ENCODE data around the gene TLR6. TPM values are rescaled to one million over a fixed set of nuclear protein-coding genes. Genes with fewer than 3 reads are reported as not detected.

The TLR6 gene
- total RNA-seq: 1 to 10 TPM; 1.5 to 1.8 TPM

- ChIA-PET CTCF (interaction anchor here (0.8 to 4.5 kb wide), 21 partner anchors 9 to 683 kb away, joined by 3 to 75 read pairs (median 5); partner anchors contain the start of genes FAM114A1 and TLR10), POLR2A (no interaction called here)
- no peaks in the 10 kb centered on the region for H3K27me3 Mint-ChIP-seq
- no peaks in the 10 kb centered on the region for H3K36me3 Mint-ChIP-seq (ENCODE audit: low read depth)
- peaks cover 32% of the 10 kb centered on the region for H3K4me1 Mint-ChIP-seq
- peak within 1 kb of the TSS; percentile 74 for H3K4me3 Mint-ChIP-seq
- ATAC-seq (peak; percentile 38), DNase-seq (peak; percentile 79)
- H3K9me3 Mint-ChIP-seq (ENCODE audit: low read depth): no peaks in the 10 kb centered on the region
- H3K27ac Mint-ChIP-seq: peak within 1 kb of the TSS; percentile 90
- intact Hi-C loops (cut with DNase I, micrococcal nuclease): loop anchor here (1.0 to 5.0 kb wide), 5 partner anchors 33 to 679 kb away; partner anchors contain the start of gene TLR1 (in 2 of the 2)
Measured at GRCh38 chr4:38856524-38857337, at the start of gene TLR6. Gene TLR6, minus strand, starts transcription at chr4:38856817. Its CDS starts 27,344 bp downstream, at chr4:38829473.

GRCh38 chr4:38905652-38906385 lies 49.2 kb upstream of the TLR6 start:
- POLR2A ChIA-PET: no interaction called here
- Mint-ChIP-seq H3K9me3 (ENCODE audit: low read depth) (no peaks in the 10 kb centered on the region), H3K36me3 (ENCODE audit: low read depth) (no peaks in the 10 kb centered on the region), H3K4me1 (no peaks in the 10 kb centered on the region), H3K27me3 (no peaks in the 10 kb centered on the region), H3K4me3 (no peak overlapping the region), H3K27ac (no peak overlapping the region)
- CTCF ChIA-PET: interaction anchor here (0.8 to 7.4 kb wide), 5 partner anchors 9 to 228 kb away, joined by 3 to 121 read pairs (median 4); no protein-coding TSS in a partner anchor
- ATAC-seq (no peak), DNase-seq (no peak)
- intact Hi-C loops (cut with DNase I, micrococcal nuclease): loop anchor here in 1 of 2 experiments (10.0 kb wide), 1 partner anchor 539 kb away; no protein-coding TSS in a partner anchor

GRCh38 chr4:38904682-38905081 lies 48.1 kb upstream of the TLR6 start:
- intact Hi-C loops (cut with DNase I, micrococcal nuclease): loop anchor here (5.0 to 10.0 kb wide), 3 partner anchors 83 to 540 kb away; no protein-coding TSS in a partner anchor
- Mint-ChIP-seq H3K27me3 (no peaks in the 10 kb centered on the region), H3K36me3 (ENCODE audit: low read depth) (no peaks in the 10 kb centered on the region), H3K9me3 (ENCODE audit: low read depth) (no peaks in the 10 kb centered on the region), H3K27ac (no peak overlapping the region), H3K4me3 (no peak overlapping the region), H3K4me1 (no peaks in the 10 kb centered on the region)
- ATAC-seq: no peak
- ChIA-PET CTCF (interaction anchor here (0.6 to 7.4 kb wide), 8 partner anchors 10 to 335 kb away, joined by 3 to 121 read pairs (median 4); no protein-coding TSS in a partner anchor), POLR2A (no interaction called here)
- DNase-seq: no peak

- no peaks in the 10 kb centered on the region for H3K9me3 Mint-ChIP-seq (ENCODE audit: low read depth)
- H3K4me1 Mint-ChIP-seq: no peaks in the 10 kb centered on the region
- H3K36me3 Mint-ChIP-seq (ENCODE audit: low read depth): no peaks in the 10 kb centered on the region
- H3K27ac Mint-ChIP-seq: no peak overlapping the region
- no peaks in the 10 kb centered on the region for H3K27me3 Mint-ChIP-seq
- POLR2A ChIA-PET: interaction anchor here (1.4 kb wide), 1 partner anchor 140 kb away, joined by 5 read pairs; no protein-coding TSS in a partner anchor
- intact Hi-C loops (cut with DNase I, micrococcal nuclease): loop anchor here (5.0 to 10.0 kb wide), 3 partner anchors 83 to 541 kb away; no protein-coding TSS in a partner anchor
- H3K4me3 Mint-ChIP-seq: no peak overlapping the region
- ATAC-seq (no peak), DNase-seq (no peak)
- CTCF ChIA-PET: interaction anchor here (0.8 to 7.4 kb wide), 9 partner anchors 10 to 234 kb away, joined by 3 to 121 read pairs (median 5); no protein-coding TSS in a partner anchor
Measured at GRCh38 chr4:38904090-38904666, 47.6 kb upstream of the TLR6 start.

- intact Hi-C loops (cut with DNase I, micrococcal nuclease): loop anchor here (1.0 to 10.0 kb wide), 5 partner anchors 85 to 542 kb away; no protein-coding TSS in a partner anchor
- DNase-seq (no peak), ATAC-seq (peak; percentile 88)
- ChIA-PET CTCF (interaction anchor here (0.5 to 7.4 kb wide), 54 partner anchors 9 to 1216 kb away, joined by 3 to 121 read pairs (median 4); no protein-coding TSS in a partner anchor), POLR2A (interaction anchor here (1.4 kb wide), 1 partner anchor 142 kb away, joined by 5 read pairs; no protein-coding TSS in a partner anchor)
- H3K36me3 Mint-ChIP-seq (ENCODE audit: low read depth): no peaks in the 10 kb centered on the region
- no peak overlapping the region for H3K4me3 Mint-ChIP-seq
- H3K27ac Mint-ChIP-seq: no peak overlapping the region
- no peaks in the 10 kb centered on the region for H3K9me3 Mint-ChIP-seq (ENCODE audit: low read depth)
- H3K4me1 Mint-ChIP-seq: peaks cover 3% of the 10 kb centered on the region
- no peaks in the 10 kb centered on the region for H3K27me3 Mint-ChIP-seq
Measured at GRCh38 chr4:38902695-38903094, 46.1 kb upstream of the TLR6 start.

GRCh38 chr4:38902221-38902620 lies 45.6 kb upstream of the TLR6 start:
- no peaks in the 10 kb centered on the region for H3K27me3 Mint-ChIP-seq
- peaks cover 3% of the 10 kb centered on the region for H3K4me1 Mint-ChIP-seq
- no peaks in the 10 kb centered on the region for H3K9me3 Mint-ChIP-seq (ENCODE audit: low read depth)
- DNase-seq (no peak), ATAC-seq (no peak)
- ChIA-PET CTCF (interaction anchor here (0.6 to 7.4 kb wide), 40 partner anchors 9 to 765 kb away, joined by 3 to 121 read pairs (median 4); partner anchors contain the start of gene WDR19), POLR2A (interaction anchor here (0.5 kb wide), 2 partner anchors 127 to 239 kb away, joined by 3 to 4 read pairs; no protein-coding TSS in a partner anchor)
- no peak overlapping the region for H3K27ac Mint-ChIP-seq
- no peaks in the 10 kb centered on the region for H3K36me3 Mint-ChIP-seq (ENCODE audit: low read depth)
- intact Hi-C loops (cut with DNase I, micrococcal nuclease): loop anchor here (1.0 to 10.0 kb wide), 5 partner anchors 85 to 543 kb away; no protein-coding TSS in a partner anchor
- H3K4me3 Mint-ChIP-seq: no peak overlapping the region

- ATAC-seq (no peak), DNase-seq (no peak)
- Mint-ChIP-seq H3K27ac (no peak overlapping the region), H3K27me3 (peaks cover 2% of the 10 kb centered on the region), H3K4me1 (peaks cover 15% of the 10 kb centered on the region), H3K9me3 (ENCODE audit: low read depth) (no peaks in the 10 kb centered on the region), H3K36me3 (ENCODE audit: low read depth) (no peaks in the 10 kb centered on the region), H3K4me3 (no peak overlapping the region)
- intact Hi-C loops (cut with DNase I, micrococcal nuclease): no loop called here
- CTCF ChIA-PET: no interaction called here
- POLR2A ChIA-PET: no interaction called here
Measured at GRCh38 chr4:38898245-38898644, 41.6 kb upstream of the TLR6 start.

- Mint-ChIP-seq H3K4me3 (no peak overlapping the region), H3K36me3 (ENCODE audit: low read depth) (no peaks in the 10 kb centered on the region), H3K27ac (no peak overlapping the region), H3K4me1 (peaks cover 15% of the 10 kb centered on the region), H3K27me3 (peaks cover 2% of the 10 kb centered on the region), H3K9me3 (ENCODE audit: low read depth) (no peaks in the 10 kb centered on the region)
- intact Hi-C loops (cut with DNase I, micrococcal nuclease): no loop called here
- CTCF ChIA-PET: interaction anchor here (0.5 to 1.3 kb wide), 3 partner anchors 30 to 652 kb away, joined by 3 read pairs; no protein-coding TSS in a partner anchor
- DNase-seq (no peak), ATAC-seq (no peak)
- POLR2A ChIA-PET: no interaction called here
Measured at GRCh38 chr4:38896940-38897339, 40.3 kb upstream of the TLR6 start.

GRCh38 chr4:38894322-38894982 lies 37.8 kb upstream of the TLR6 start:
- ATAC-seq (no peak), DNase-seq (peak; percentile 18)
- Mint-ChIP-seq H3K27ac (no peak overlapping the region), H3K9me3 (ENCODE audit: low read depth) (peaks cover 2% of the 10 kb centered on the region), H3K4me1 (peaks cover 24% of the 10 kb centered on the region), H3K27me3 (peaks cover 2% of the 10 kb centered on the region), H3K4me3 (no peak overlapping the region), H3K36me3 (ENCODE audit: low read depth) (no peaks in the 10 kb centered on the region)
- CTCF ChIA-PET: interaction anchor here (0.6 to 1.8 kb wide), 7 partner anchors 33 to 838 kb away, joined by 3 to 6 read pairs (median 4); partner anchors contain the start of gene TLR1
- POLR2A ChIA-PET: interaction anchor here (0.6 kb wide), 1 partner anchor 228 kb away, joined by 8 read pairs; no protein-coding TSS in a partner anchor
- intact Hi-C loops (cut with DNase I, micrococcal nuclease): no loop called here

Measured in activated CD4-positive, alpha-beta T cell treated with anti-CD3 and anti-CD28 coated beads for 36 hours (primary cell).